HG03558 (cell line): Measurements from ENCODE around the gene GNG7.
"Not testable (repeated sequence)": the region's sequence is repeated elsewhere in the genome, so short reads cannot be mapped to it uniquely, and the experiment has no call there.

Experiments used
- ATAC-seq: cut with Tn5 transposase; IDR thresholded peaks from one replicate; pipeline ENCODE4 v1.9.1; 2021; ENCODE audit warnings: moderate number of reproducible peaks; ENCODE audit not compliant: unreplicated experiment; ENCODE audit errors: extremely low read depth

Gene GNG7

DNA sequence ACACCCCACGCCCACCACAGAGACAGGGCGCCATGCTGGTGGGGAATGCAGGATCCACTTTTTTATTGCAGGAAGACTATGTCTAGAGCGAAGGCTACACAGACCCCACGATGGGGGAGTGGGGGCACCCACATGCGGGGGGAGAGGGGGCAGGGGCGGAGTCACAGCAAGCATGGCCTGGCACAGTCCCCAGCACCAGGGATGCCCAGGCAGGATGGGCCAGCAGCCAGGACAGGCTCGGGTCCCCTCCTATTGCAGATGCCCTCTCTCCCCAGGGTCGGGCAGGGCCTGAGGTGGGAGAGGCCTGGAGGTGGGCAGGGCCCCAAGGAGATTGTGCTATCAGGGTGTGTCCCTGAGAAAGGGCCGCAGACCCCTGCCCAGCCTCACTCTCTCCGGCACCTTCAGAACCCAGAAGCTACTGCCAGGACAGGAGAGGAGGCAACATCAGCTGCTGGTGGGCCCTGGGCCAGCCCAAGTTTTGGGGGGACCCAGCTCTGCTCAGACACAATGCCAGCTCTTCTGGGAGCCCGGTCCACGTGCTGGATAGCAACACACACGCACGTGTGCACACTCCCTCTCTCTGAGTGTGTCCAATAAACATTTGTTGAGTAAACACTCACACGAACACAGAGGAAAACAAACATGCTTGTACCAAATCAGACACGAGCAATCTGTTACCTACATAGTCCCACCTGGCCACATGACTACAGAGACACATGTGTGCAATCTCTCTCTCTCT lies 12.2 kb upstream of the GNG7 start:
- no peak for ATAC-seq

DNA sequence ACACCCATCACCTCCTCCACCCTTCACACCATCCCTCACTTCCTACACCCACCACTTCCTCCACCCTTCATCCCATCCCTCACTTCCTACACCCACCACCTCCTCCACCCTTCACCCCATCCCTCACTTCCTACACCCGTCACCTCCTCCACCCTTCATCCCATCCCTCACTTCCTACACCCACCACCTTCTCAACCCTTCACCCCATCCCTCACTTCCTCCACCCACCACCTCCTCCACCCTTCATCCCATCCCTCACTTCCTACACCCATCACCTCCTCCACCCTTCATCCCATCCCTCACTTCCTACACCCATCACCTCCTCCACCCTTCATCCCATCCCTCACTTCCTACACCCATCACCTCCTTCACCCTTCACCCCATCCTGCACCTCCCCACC lies 11.6 kb upstream of the GNG7 start:
- not testable (repeated sequence) for ATAC-seq

DNA sequence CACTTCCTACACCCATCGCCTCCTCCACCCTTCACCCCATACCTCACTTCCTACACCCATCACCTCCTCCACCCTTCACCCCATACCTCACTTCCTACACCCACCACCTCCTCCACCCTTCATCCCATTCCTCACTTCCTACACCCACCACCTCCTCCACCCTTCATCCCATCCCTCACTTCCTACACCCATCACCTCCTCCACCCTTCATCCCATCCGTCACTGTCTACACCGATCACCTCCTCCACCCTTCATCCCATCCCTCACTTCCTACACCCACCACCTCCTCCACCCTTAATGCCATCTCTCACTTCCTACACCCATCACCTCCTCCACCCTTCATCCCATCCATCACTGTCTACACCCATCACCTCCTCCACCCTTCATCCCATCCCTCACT lies 10.7 kb upstream of the GNG7 start:
- not testable (repeated sequence) for ATAC-seq

DNA sequence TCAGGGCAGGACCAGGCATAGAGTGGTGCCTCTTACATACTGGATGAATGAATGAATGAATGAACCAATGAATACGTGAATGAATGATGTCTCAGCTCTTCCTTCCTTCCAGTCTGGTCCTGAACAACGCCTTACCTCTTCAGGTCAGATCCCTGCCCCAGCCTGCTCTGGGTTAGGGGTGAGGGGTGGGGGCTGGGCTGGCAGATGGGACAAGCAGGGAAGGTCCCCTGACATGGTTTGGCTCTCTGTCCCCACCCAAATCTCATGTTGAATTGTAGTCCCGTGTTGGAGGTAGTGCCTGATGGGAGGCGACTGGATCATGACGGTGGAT lies 9.3 kb upstream of the GNG7 start:
- no peak for ATAC-seq

DNA sequence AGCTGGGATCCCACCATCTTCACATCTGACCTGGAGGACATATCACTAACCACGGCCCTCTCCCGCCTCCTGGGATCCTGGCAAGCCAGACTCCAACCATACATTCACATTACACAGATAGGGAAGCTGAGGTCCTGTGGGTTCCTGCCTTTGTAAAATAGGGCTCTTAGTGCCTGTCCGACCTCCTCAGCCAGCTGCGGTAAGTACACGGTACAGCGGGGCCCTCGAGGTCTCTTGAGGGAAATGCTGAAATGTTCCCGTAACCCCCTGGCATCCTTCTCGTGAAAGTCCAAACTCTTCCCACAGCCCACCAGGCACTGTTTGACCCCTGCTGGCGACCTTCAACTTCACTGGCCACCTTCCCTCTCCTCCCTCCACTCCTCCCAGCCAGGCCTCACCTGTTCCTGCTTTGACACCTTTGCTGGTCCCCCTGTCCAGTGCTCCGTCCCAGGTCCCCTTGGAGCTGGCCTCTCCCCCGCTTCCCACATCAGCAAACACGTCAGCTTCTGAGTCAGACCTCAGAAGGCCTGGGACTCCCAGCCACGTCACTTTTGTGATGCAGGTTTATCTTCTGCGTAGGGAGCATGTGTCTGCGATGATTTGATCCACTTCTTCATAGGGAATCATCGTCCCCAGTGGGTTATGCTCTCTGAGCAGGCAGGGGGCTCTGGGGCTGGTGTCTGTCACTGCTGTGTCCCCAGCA lies 8.8 kb upstream of the GNG7 start:
- ATAC-seq = no peak

DNA sequence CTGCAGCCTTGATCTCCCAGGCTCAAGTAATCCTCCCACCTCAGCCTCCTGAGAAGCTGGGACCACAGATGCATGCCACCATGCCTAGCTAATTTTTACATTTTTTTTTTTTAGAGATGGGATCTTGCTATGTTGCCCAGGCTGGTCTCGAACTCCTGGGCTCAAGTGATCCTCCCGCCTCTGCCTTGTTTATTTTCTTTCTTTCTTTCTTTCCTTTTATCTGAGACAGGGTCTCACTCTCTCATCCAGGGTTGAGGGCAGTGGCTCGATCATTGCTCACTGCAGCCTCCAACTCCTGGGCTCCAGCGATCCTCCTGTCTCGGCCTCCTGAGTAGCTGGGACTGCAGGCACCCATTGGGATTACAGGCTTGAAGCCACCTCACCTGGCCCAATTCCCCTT lies 3.8 kb upstream of the GNG7 start:
- ATAC-seq = no peak

DNA sequence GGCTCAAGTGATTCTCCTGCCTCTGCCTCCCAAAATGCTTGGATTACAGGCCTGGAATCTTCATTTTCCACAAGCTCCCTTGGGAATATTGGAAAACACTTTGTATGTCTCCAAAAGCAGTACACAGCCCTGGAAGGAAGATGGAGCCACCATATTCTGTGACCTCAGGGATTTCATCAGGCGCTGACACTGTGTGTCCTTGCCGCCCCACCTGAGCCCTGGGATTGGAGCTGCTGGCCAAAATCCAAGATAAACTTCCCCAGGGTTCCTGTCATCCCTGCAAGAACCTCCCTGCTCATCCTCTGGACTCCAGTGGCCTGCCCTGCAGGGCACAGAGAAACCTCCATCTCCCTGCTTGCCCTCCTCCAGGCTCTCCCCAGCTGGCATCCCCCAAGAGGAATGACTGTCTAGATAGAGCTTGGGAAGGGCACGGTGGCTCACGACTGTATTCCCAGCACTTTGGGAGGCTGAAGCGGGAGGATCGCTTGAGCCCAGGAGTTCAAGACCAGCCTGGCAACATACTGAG lies 1.3 kb upstream of the GNG7 start:
- ATAC-seq = no peak

DNA sequence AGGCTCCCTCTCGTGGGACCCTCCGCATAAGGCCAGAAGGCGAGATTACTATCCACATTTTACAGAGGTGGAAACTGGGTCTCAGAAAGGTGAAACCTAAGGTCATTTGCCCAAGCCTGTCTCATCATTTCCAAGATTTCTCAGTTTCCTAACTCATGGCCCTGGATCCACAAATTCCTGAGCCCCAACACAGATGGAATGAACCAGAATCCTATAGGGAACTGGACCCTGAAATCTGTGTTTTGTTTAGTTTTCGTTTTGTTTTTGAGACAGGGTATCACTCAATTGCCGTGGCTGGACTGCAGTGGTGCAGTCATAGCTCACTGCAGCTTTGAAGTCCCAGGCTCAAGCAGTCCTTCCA lies 563 bp upstream of the GNG7 start:
- ATAC-seq = no peak

DNA sequence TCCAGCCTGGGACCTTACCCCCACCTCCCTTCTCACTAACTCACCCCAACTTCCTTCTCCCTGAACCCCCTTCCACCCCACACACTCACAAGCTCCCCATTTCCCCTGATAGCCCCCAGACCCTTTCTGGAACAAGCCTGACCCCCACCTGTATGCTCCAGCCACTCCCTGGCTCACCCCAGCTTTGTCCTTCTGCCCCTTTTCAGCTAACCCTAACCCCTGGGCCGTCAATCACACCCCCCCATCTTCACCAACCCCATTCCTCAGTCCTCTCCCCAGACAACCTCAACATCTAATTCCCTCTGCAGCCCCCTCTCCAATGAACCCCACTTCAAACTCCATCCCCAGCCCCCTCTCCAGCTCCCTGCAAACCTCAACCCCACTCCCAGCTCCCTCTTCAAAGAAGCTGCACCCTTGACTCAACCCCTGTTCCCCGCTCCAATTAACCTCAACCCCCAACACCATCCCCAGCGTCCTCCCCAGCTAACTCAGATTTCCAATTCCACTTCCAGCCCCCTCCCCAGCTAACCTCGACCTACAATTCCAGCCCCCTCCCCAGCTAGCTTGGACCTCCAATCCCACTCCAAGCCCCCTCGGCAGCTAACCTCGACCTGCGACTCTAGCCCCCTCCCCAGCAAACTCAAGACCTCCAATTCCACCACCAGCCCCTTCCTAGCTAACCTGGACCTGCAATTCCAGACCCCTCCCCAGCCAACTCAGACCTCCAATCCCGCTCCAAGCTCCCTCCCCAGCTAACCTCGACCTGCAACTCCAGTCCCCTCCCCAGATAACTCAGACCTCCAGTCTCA lies 929 bp downstream of the GNG7 start:
- ATAC-seq = no peak

DNA sequence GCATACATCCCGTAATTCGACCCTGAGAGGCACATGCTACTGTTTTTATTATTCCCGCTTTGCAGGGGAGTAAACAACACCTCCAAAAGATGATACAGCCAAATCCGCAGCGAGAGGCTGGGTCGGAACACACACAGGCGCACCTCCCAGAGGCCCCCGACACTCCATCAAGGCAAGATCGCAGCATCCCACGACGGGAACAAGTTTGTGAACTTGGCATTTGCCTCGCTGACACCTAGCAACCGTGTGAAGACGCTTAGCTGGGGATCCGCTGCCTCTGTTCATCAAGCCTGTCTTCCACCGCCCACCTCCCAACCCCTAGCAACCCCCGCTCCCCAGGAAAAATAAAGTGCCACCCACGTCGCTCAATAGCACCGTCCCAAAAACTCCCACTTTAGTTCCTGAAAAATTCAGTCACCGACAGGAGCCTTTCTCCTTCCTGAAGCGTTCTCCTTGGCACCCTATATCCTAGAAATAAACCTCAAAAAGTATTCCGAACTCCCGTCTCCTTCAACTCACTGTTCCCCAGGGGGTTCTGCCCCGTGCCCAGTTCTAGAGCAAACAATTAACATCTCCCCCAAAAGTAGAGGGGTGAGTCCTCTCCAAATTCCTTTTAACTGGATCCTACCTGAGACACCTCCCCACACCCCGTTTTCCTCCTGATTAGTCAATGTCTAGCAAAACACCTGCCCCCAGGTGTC lies 1.7 kb downstream of the GNG7 start:
- no peak for ATAC-seq

DNA sequence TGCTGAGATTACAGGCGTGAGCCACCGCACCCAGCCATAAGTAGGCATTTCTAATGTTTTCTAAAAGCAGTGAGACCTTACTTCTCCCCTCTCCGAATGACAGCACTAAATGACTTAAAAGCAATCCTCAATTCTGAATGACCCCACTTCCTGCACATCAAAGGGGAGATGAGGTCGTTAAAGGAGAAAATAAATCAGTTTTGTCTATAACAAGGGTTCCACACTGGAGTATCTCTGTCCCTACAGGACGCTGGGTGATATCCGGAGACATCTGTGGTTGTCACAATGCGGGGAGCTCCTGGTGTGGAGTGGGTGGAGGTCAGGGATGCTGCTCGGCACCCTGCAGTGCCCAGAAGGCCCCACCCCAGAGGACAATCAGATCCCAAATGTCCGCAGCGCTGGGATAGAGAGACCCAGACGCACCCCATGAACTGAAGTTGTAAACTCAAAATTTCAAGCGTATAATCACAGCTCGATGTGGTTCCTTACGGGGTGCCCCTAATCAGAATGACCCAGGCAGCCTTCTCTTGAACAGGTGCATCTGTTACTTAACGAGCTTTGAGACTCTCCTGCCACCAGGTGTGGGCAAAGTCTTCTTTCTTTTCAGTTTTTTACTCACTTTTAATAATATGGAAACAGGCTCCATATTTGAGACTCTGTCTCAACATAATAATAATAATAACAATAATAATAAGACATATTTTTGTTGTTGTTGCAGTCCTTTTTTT lies 2.9 kb downstream of the GNG7 start:
- ATAC-seq = no peak

DNA sequence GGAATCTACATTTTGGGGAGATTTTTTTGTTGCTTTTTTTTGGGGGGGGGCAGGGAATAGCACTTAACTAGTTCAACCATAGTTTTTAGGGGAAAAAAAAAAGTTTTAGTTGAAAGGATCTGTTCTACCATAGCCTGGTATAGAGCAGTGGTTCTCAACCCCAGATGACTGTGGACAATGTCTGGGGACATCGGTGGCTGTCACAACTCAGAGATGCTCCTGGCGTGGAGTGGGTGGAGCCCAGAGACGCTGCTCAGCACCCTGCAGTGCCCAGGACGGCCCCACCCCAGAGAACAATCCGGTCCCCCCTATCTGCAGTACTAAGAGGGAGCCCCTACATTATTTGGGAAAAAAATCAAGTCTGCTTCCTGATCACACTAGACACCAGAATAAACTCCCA lies 8.3 kb downstream of the GNG7 start:
- no peak for ATAC-seq

DNA sequence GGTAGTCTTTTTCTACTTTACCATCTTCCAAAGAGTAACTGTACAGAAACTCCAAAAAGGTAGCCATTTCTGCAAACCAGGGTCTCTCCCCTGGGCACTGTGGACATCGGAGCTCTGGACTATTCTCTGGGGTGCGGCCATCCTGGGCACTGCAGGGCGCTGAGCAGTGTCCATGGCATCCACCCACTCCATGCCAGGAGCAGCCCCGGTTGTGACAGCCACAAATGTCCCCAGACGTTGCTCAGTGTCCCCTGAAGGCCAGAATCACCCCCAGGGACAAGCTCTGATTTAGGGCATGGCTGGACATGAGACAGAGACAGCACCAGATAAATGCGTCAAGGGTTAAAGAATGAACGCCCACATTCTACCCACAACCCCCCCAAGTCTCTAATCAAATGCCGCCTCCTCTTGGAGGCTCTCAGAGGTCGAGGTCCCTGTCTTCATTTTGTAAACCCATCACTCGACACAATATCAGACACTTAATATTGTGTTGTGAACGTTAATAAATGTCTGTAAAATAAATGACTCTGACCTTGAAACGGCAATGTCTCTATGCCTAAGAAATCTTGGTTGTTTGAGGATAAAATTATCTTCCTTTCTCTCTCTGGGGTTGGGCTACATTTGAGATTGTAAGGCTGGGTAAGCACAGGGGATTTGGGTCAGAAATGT lies 8.9 kb downstream of the GNG7 start:
- ATAC-seq = no peak

DNA sequence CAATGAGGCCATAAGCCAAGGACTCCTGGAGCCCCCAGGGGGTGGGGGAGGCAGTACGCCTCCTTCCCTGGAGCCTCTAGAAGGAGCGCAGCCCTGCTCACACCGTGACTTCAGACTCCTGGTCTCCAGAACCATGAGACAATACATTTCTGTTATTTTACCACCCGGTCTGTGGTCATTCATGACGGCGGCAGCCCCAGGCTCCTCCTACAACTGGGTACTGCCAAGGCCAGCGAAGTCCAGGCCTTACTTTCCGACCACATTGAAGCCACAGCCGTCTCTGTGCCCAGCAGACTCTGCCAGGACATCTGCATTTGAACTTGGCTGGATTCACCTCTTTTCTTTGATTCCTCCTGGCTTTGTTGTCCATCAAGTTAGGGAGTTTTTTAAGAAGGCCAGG lies 10.5 kb downstream of the GNG7 start:
- ATAC-seq = no peak

DNA sequence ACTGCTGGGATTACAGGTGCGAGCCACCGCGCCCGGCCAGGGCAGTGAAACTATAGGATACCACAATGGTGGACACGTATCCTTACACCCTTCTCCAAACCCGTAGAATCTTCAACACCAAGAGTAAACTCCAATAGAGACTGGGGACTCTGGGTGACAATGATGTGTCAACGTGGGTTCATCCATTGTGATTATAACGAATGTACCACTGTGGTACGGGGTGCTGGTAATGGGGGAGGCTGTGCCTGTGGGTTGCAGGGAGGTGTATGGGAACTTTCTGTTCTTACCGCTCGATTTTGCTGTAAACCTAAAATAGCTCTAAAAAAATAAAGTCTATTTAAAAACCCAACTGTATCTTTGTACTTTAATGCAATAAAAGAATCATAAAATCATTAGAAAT lies 11.6 kb downstream of the GNG7 start:
- no peak for ATAC-seq

DNA sequence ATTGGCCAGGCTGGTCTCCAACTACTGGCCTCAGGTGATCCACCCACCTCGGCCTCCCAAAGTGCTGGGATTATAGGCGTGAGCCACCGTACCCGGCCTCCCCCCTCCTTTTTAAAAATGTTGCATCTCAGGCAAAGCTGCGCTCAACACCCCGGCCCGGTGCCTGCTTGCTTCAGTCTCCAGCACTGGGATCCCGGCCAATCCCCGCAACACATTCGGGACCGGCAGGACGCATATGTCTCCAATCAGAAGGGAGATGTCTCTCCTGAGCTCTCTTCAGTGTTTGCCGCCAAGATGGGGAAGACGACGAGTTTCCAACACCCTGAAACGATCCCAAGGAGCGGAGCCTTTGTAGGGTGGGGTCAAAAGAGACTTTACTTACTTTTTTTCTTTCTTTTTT lies 16.1 kb downstream of the GNG7 start:
- no peak for ATAC-seq

DNA sequence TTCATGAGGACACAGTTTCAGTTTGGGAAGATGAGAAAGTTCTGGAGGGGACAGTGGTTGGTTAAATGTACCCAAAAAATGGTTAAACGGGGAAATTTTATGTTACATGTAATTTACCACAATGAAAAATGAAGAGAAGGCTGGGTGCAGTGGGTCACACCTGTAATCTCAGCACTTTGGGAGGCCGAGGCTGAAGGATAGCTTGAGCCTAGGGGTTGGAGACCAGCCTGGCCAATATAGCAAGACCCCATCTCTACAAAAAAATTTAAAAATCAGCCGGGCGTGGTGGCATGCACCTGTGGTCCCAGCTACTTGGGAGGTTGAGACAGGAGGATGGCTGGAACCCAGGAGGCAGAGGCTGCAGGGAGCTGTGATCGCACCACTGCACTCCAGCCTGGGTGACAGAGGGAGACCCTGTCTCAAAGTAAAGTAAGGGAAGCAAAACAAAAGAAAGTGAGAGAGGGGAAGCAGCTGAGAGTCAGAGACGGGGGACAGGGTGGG lies 17.2 kb downstream of the GNG7 start:
- no peak for ATAC-seq

DNA sequence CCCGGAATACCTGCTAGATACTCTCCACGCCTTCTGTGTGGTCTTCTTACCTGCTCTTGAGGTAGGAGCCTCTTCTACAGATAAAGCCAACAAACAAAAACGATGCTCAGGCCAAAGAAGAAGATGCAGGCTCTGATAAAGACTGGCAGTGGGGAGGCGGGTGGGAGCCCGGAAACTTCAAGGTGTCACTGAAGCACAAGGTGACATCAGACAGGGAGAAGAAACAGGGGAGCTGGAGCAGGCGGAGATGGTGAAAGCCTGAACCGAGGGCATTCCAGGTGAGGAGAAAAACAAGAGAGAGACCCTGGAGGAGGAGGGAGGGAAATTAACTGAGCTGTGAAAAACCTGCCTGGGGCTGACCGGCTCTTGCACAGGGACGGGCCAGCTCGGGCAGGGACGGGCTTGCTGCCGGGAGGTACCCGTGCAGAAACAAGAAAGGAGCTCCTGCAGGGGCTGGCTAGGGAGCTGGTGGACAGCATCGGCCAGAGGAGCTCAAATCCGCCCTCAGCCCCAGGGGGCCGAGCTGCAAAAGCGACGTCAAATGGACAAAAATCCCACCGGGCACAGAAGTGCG lies 19.0 kb downstream of the GNG7 start:
- ATAC-seq = no peak

DNA sequence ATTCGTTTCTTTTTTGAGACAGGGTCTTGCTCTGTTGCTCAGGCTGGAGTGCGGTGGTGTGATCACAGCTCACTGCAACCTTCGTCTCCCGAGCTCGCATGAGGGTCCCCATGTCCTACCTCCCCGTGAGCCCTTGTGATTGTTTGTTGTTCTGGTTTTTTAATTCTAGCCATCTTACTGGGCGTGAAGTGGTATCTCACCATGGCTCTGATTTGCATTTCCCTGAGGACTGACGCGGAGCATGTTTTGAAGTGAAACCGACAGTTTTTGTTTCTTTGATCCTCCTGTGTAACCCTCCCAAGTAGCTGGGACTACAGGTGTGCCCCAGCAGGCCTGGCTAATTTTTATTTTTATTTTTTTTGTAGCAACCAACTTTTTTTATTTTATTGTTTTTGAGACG lies 21.7 kb downstream of the GNG7 start:
- no peak for ATAC-seq
